ENCODE measurements around the gene RRAS.

The RRAS gene

DNA sequence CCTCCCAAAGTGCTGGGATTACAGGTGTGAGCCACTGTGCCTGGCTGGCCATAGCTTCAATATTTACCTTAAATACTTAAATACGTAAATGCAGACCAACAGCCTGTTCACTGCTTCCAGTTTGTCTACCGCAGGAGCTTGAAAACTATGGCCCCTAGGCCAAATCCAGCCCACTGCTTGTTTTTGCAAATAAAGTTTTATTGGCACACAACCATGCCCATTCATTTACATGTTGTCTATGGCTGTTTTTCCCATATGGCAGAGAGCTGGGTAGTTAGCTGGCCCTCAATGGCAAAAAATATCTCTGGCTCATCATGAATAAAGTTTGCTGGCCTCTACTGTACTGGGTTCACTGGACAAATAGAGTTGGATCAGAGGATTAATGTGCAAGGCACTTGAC is 37.1 kb downstream of the RRAS start:
- POLR2A ChIA-PET: no interaction called here
- CTCF ChIA-PET: interaction anchor here (0.9 to 2.2 kb wide), 2 partner anchors 9 to 33 kb away, joined by 3 to 8 read pairs; no protein-coding TSS in a partner anchor
- TF ChIP-seq, protein P1, sequence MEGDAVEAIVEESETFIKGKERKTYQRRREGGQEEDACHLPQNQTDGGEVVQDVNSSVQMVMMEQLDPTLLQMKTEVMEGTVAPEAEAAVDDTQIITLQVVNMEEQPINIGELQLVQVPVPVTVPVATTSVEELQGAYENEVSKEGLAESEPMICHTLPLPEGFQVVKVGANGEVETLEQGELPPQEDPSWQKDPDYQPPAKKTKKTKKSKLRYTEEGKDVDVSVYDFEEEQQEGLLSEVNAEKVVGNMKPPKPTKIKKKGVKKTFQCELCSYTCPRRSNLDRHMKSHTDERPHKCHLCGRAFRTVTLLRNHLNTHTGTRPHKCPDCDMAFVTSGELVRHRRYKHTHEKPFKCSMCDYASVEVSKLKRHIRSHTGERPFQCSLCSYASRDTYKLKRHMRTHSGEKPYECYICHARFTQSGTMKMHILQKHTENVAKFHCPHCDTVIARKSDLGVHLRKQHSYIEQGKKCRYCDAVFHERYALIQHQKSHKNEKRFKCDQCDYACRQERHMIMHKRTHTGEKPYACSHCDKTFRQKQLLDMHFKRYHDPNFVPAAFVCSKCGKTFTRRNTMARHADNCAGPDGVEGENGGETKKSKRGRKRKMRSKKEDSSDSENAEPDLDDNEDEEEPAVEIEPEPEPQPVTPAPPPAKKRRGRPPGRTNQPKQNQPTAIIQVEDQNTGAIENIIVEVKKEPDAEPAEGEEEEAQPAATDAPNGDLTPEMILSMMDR (IDR thresholded peaks at IDR 0.05; ENCODE audit: insufficient read depth, low read length, missing control alignments): no peak
- DNase-seq (ENCODE audit: low read depth, low spot score): no peak
- H3K4me3 ChIP-seq (ENCODE audit: low read depth, low read length): no peak overlapping the region

DNA sequence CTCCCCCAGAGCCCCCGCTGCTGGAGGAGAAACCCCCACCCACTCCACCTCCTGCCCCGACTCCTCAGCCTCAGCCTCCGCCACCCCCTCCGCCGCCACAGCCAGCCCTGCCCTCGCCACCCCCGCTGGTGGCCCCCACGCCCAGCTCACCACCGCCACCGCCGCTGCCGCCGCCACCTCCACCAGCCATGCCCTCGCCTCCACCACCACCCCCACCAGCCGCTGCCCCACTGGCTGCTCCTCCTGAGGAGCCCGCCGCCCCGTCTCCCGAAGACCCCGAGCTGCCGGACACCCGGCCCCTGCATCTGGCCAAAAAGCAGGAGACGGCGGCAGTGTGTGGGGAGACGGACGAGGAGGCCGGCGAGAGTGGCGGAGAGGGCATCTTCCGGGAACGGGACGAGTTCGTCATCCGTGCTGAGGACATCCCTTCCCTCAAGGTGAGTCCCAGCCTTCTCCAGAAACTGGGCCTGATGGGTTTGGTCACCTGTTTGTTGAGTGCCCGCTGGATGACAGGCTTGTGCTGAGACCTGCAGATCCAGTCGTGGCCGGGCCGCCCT is 38.4 kb downstream of the RRAS start:
- ChIA-PET POLR2A (no interaction called here), CTCF (interaction anchor here (0.9 to 2.2 kb wide), 2 partner anchors 8 to 32 kb away, joined by 3 to 8 read pairs; no protein-coding TSS in a partner anchor)
- no peak overlapping the region for H3K4me3 ChIP-seq (ENCODE audit: low read depth, low read length)
- DNase-seq (ENCODE audit: low read depth, low spot score): no peak
- TF ChIP-seq, protein P1 (IDR thresholded peaks at IDR 0.05; ENCODE audit: insufficient read depth, low read length, missing control alignments): no peak

DNA sequence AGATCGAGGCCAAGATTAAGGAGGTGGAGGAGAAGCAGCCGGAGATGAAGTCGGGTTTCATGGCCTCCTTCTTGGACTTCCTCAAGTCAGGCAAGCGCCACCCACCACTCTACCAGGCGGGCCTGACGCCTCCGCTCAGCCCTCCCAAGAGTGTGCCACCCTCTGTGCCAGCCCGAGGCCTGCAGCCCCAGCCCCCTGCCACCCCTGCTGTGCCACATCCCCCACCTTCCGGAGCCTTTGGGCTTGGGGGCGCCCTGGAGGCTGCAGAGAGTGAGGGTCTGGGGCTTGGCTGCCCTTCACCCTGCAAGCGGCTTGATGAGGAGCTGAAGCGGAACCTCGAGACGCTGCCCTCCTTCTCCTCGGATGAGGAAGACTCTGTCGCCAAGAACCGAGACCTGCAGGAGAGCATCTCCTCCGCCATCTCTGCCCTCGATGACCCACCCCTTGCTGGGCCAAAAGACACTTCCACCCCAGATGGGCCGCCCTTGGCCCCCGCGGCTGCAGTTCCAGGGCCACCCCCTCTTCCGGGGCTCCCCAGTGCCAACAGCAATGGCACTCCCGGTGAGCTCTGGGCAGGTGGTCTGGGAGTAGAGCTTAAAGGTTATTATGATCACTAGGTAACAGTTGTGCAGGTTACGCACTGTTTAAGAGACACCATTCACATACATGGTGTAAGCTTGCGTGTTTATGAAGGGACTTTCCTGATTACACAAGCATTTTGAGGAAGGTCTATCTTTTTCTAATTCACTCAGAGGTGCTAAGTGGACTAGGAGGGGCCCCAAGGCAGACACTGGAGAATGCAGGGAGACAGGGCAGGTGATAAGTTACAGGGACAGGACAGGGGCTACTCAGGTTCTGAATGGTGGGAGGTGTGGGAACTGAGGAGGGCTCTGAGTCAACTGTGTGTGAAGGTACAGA is 40.3 kb downstream of the RRAS start:
- ChIA-PET POLR2A (no interaction called here), CTCF (interaction anchor here (1.0 to 1.3 kb wide), 2 partner anchors 30 to 81 kb away, joined by 3 to 6 read pairs; no protein-coding TSS in a partner anchor)
- H3K4me3 ChIP-seq (ENCODE audit: low read depth, low read length): no peak overlapping the region
- TF ChIP-seq, protein P1 (IDR thresholded peaks at IDR 0.05; ENCODE audit: insufficient read depth, low read length, missing control alignments): no peak
- no peak for DNase-seq (ENCODE audit: low read depth, low spot score)

DNA sequence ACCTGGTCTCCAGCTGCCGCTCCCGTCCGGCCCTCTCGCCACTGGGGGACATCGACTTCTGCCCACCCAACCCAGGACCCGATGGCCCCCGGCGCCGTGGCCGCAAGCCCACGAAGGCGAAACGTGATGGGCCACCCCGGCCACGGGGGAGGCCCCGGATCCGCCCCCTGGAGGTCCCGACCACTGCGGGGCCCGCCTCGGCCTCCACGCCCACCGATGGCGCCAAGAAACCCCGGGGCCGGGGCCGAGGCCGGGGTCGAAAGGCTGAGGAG is 42.3 kb downstream of the RRAS start:
- TF ChIP-seq, protein P1 (IDR thresholded peaks at IDR 0.05; ENCODE audit: insufficient read depth, low read length, missing control alignments): no peak

DNA sequence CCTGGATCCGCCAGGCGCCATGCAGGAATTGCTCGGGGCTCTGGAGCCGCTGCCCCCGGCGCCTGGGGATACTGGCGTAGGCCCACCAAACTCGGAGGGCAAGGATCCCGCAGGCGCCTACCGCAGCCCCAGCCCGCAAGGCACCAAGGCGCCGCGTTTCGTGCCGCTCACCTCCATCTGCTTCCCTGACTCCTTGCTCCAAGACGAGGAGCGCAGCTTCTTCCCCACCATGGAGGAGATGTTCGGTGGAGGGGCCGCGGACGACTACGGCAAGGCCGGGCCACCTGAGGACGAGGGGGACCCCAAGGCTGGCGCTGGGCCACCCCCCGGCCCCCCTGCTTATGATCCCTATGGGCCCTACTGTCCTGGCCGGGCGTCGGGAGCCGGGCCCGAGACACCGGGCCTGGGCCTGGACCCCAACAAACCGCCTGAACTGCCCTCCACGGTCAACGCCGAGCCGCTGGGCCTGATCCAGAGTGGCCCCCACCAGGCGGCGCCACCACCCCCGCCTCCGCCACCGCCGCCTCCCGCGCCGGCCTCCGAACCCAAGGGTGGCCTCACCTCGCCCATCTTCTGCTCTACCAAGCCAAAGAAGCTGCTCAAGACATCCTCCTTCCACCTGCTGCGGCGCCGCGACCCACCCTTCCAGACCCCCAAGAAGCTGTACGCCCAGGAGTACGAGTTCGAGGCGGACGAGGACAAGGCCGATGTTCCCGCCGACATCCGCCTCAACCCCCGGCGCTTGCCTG is 42.8 kb downstream of the RRAS start:
- POLR2A ChIA-PET: no interaction called here
- DNase-seq (ENCODE audit: low read depth, low spot score): no peak
- no peak overlapping the region for H3K4me3 ChIP-seq (ENCODE audit: low read depth, low read length)
- TF ChIP-seq, protein P1 (IDR thresholded peaks at IDR 0.05; ENCODE audit: insufficient read depth, low read length, missing control alignments): no peak
- CTCF ChIA-PET: no interaction called here

More for the DNA sequence above, 42.3 kb downstream of the RRAS start:
- no peak for DNase-seq (ENCODE audit: low read depth, low spot score)
- ChIA-PET CTCF (no interaction called here), POLR2A (no interaction called here)
- no peak overlapping the region for H3K4me3 ChIP-seq (ENCODE audit: low read depth, low read length)

DNA sequence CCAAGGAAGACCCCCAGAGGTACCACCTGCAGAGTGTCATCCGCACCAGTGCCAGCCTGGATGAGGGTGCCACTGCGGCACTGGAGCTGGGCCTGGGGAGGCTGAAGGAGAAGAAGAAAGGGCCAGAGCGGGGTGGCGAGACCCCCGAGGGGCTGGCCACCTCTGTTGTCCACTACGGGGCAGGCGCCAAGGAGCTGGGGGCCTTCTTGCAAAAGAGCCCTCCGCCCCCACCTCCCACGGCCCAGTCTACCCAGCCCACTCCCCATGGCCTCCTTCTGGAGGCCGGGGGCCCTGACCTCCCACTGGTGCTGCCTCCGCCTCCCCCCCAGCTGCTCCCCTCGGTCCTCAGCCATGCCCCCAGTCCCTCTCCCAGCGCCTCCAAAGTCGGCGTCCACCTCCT is 43.5 kb downstream of the RRAS start:
- ChIA-PET CTCF (interaction anchor here (0.8 to 1.0 kb wide), 2 partner anchors 19 to 50 kb away, joined by 3 read pairs; no protein-coding TSS in a partner anchor), POLR2A (no interaction called here)

More for the DNA sequence above, 43.5 kb downstream of the RRAS start:
- no peak for DNase-seq (ENCODE audit: low read depth, low spot score)
- TF ChIP-seq, protein P1 (IDR thresholded peaks at IDR 0.05; ENCODE audit: insufficient read depth, low read length, missing control alignments): no peak
- no peak overlapping the region for H3K4me3 ChIP-seq (ENCODE audit: low read depth, low read length)
